ENCODE results near the gene JMJD6.
"Not testable (repeated sequence)": the region's sequence is repeated elsewhere in the genome, so short reads cannot be mapped to it uniquely, and the experiment has no call there.

The JMJD6 gene

GRCh38 chr17:76700617-76701470, 25.6 kb downstream of the JMJD6 start:
- no peak for TF ChIP-seq CTCF (IDR thresholded peaks at IDR 0.05; ENCODE audit: control insufficient read depth, insufficient read depth, low read depth, low read length, missing control alignments)
- peak; percentile 61 for DNase-seq (ENCODE audit: low read depth)
- no peak overlapping the region; the same call in 1 of the 2 replicates for H3K4me3 ChIP-seq (ENCODE audit: control insufficient read depth, low read depth, low read length)

- no peak for TF ChIP-seq CTCF (IDR thresholded peaks at IDR 0.05; ENCODE audit: control insufficient read depth, insufficient read depth, low read depth, low read length, missing control alignments)
- no peak for DNase-seq (ENCODE audit: low read depth)
- H3K4me3 ChIP-seq (ENCODE audit: control insufficient read depth, low read depth, low read length), result no peak overlapping the region
Measured at GRCh38 chr17:76700270-76700616, 26.2 kb downstream of the JMJD6 start.

GRCh38 chr17:76698466-76698977, 27.9 kb downstream of the JMJD6 start:
- not testable (repeated sequence) for DNase-seq (ENCODE audit: low read depth); H3K4me3 ChIP-seq (ENCODE audit: control insufficient read depth, low read depth, low read length)

GRCh38 chr17:76697702-76698465, 28.5 kb downstream of the JMJD6 start:
- TF ChIP-seq CTCF (IDR thresholded peaks at IDR 0.05; ENCODE audit: control insufficient read depth, insufficient read depth, low read depth, low read length, missing control alignments), result no peak
- DNase-seq (ENCODE audit: low read depth), result no peak
- no peak overlapping the region for H3K4me3 ChIP-seq (ENCODE audit: control insufficient read depth, low read depth, low read length)

- no peak for DNase-seq (ENCODE audit: low read depth)
- H3K4me3 ChIP-seq (ENCODE audit: control insufficient read depth, low read depth, low read length), result no peak overlapping the region
- TF ChIP-seq CTCF (IDR thresholded peaks at IDR 0.05; ENCODE audit: control insufficient read depth, insufficient read depth, low read depth, low read length, missing control alignments), result no peak
Measured at GRCh38 chr17:76696763-76697701, 29.4 kb downstream of the JMJD6 start.

DNA sequence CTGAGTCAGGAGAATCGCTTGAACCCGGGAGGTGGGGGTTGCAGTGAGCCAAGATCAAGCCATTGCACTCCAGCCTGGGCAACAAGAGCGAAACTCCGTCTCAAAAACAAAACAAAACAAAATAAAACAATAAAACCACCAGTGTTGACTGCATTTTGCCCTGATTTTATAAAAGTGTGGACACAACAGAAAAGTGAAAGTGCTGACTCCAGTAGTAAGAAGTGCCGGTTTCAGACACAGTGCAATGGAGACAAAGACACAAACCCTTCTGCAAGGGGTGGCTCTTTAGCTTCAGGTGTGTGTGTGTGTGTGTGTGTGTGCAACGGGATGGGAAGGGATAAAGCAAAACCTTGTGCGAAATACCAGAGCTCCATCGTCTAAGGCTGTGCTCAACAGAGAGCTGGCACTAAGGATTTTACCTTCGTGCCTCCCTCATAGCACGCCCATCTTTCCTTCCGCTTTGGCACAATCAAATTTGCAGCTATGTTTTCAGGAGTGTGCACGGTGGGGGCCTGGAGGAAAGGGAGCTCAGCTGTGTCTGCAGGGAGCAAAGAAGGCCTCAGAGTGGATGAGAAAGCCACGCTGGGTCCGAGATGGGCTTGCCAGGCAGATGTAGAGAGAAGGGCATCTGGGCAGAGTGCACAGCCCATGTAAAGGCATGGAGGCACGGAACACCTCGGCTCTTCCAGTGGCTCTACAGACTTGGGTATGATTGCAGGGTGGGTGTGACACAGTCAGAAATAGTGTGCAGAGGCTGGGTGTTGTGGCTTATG, 31.2 kb downstream of the JMJD6 start:
- no peak for DNase-seq (ENCODE audit: low read depth)
- no peak for TF ChIP-seq CTCF (IDR thresholded peaks at IDR 0.05; ENCODE audit: control insufficient read depth, insufficient read depth, low read depth, low read length, missing control alignments)
- no peak overlapping the region for H3K4me3 ChIP-seq (ENCODE audit: control insufficient read depth, low read depth, low read length)

Measured in AG09309 (cell line).